ENCODE data around the gene SIAH2. TPM values are rescaled to one million over a fixed set of nuclear protein-coding genes. Genes with fewer than 3 reads are reported as not detected.

SIAH2 gene
- total and polyA plus RNA-seq, 2 of the 8 experiments (the other 6 are each of a cell fraction or from before 2014, with no cell fraction given): 23.9 to 34.2 TPM

DNA sequence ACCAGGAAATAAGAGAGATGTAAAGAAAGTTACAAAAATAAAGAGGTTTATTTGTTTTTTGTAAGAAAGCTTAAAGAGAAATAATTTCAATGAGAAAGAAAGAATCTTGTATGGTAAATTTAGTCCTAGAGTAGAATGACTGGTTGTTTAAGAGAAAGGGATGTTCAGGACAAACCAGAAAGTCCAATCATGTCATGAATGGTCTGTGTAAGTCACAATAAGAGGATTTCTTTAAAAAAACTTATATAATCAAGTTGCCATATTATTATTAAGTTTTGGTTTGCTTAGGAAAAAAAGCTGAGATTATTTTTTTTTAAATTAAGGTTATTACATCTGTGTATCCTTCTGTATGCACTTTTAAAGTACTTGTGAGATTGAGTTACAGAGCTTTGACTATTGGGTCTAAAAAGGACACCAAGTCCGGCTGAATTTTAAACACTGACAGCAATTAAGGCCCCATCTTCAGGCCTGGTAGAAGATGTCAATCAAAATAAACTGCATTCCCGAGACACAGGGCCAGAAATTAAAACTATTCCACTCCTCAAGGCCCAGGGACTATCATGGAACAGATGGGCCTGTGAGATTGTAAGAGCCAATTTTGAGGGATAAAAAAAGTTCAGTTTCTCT is 71.4 kb downstream of the SIAH2 start:
- Histone ChIP-seq H3K4me2 (ENCODE audit: insufficient read depth in 1 of 2, low read depth in 2 of 2, low read length in 2 of 2) (no peak overlapping the region), H2BK5ac (ENCODE audit: low read depth, low read length) (no peak overlapping the region), H3K4me1 (replicated peaks in 1 of 4; ENCODE audit: control insufficient read depth in 3 of 4, insufficient read depth in 4 of 4, low read length in 3 of 4) (no peaks in the 10 kb centered on the region), H2BK15ac (ENCODE audit: low read length) (no peak overlapping the region), H4K8ac (ENCODE audit: extremely low read depth, insufficient read depth, low read length) (no peak overlapping the region), H2AFZ (ENCODE audit: low read length) (no peak overlapping the region), H2BK20ac (ENCODE audit: low read length) (no peak overlapping the region), H4K20me1 (replicated peaks in 1 of 2; ENCODE audit: control insufficient read depth in 1 of 2, insufficient read depth in 2 of 2, low read length in 2 of 2) (no peaks in the 10 kb centered on the region), H3K9ac (replicated peaks in 1 of 4; ENCODE audit: extremely low read depth in 1 of 4, low read depth in 3 of 4, low read length in 3 of 4) (no peak overlapping the region), H3K23me2 (ENCODE audit: low read depth, low read length) (no peaks in the 10 kb centered on the region), H3K79me2 (ENCODE audit: control insufficient read depth in 1 of 2, insufficient read depth in 2 of 2, low read length in 2 of 2) (no peaks in the 10 kb centered on the region), H3K56ac (replicated peaks; ENCODE audit: insufficient read length, low read depth, low read length) (no peak overlapping the region), H2BK12ac (ENCODE audit: low read depth, low read length) (no peak overlapping the region), H3K79me1 (ENCODE audit: low read depth, low read length) (no peaks in the 10 kb centered on the region), H3K4me3 (ENCODE audit: extremely low read depth in 1 of 4, insufficient read depth in 2 of 4, low read depth in 3 of 4, low read length in 4 of 4) (no peak overlapping the region), H3K14ac (ENCODE audit: insufficient read length) (no peak overlapping the region), H3K27ac (ENCODE audit: low read depth, low read length) (no peak overlapping the region), H3K36me3 (ENCODE audit: control insufficient read depth in 2 of 4, insufficient read depth in 4 of 4, low read length in 3 of 4) (no peaks in the 10 kb centered on the region), H2BK120ac (replicated peaks; ENCODE audit: low read depth, low read length) (no peak overlapping the region), H3K4ac (replicated peaks; ENCODE audit: insufficient read length, low read depth, low read length) (no peak overlapping the region), H3K23ac (ENCODE audit: insufficient read length) (no peak overlapping the region), H3K9me3 (ENCODE audit: insufficient read depth in 2 of 2, low read depth in 1 of 2, low read length in 1 of 2) (peaks cover 17 to 19% of the 10 kb centered on the region in 2 experiments), H2AK5ac (ENCODE audit: low read depth, low read length) (no peak overlapping the region), H4K5ac (ENCODE audit: insufficient read length, low read depth, low read length) (no peak overlapping the region), H3K27me3 (replicated peaks in 1 of 4; ENCODE audit: control insufficient read depth in 3 of 4, extremely low read depth in 1 of 4, insufficient read depth in 3 of 4, low read length in 3 of 4) (no peaks in the 10 kb centered on the region), H3K18ac (ENCODE audit: extremely low read depth, low read length) (no peak overlapping the region), H4K91ac (replicated peaks; ENCODE audit: insufficient read length, low read length) (no peak overlapping the region)
- DNase-seq (ENCODE audit: low read depth in 1 of 2, low spot score in 2 of 2) (no peak), FAIRE-seq (no peak)
- ChIA-PET CTCF (ENCODE audit: partially characterized antibody) (no interaction called here), POLR2A (ENCODE audit: partially characterized antibody) (no interaction called here)
- 84% methylated on average over 2 of the region's 2 CpGs; no CpG with 5 or more reads in 1 of the 2 experiments for WGBS, 2 experiments (ENCODE audit: extremely low coverage in 1 of 2, insufficient coverage in 1 of 2, insufficient read length in 1 of 2, insufficient replicate concordance in 2 of 2, low coverage in 1 of 2, low lambda C conversion rate in 2 of 2, missing lambda C conversion rate in 1 of 2)
- TF ChIP-seq, protein P1, sequence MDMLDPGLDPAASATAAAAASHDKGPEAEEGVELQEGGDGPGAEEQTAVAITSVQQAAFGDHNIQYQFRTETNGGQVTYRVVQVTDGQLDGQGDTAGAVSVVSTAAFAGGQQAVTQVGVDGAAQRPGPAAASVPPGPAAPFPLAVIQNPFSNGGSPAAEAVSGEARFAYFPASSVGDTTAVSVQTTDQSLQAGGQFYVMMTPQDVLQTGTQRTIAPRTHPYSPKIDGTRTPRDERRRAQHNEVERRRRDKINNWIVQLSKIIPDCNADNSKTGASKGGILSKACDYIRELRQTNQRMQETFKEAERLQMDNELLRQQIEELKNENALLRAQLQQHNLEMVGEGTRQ (IDR thresholded peaks at IDR 0.05; ENCODE audit: low read length): no peak
- TF ChIP-seq RNF2 (IDR thresholded peaks at IDR 0.05; ENCODE audit: borderline replicate concordance, low read depth, low read length, missing control alignments, poor library complexity, severe bottlenecking) (no peak), KDM1A (IDR thresholded peaks at IDR 0.05; ENCODE audit: borderline replicate concordance, low read length) (no peak), YY1 (IDR thresholded peaks at IDR 0.05; ENCODE audit: low read depth, low read length) (no peak), KDM5A (IDR thresholded peaks at IDR 0.05; ENCODE audit: low read length) (no peak), POLR2A (IDR thresholded peaks at IDR 0.05; ENCODE audit: control extremely low read depth in 1 of 2, low read depth in 2 of 2, low read length in 2 of 2) (no peak), KDM4A (IDR thresholded peaks at IDR 0.05; ENCODE audit: low read depth, low read length, severe bottlenecking) (no peak), POU5F1 (IDR thresholded peaks at IDR 0.05; ENCODE audit: low read depth, low read length) (no peak), TAF7 (optimal IDR thresholded peaks at IDR 0.05; ENCODE audit: borderline replicate concordance, low read depth, low read length) (no peak), SP2 (IDR thresholded peaks at IDR 0.05; ENCODE audit: low read length) (no peak), JUND (IDR thresholded peaks at IDR 0.05; ENCODE audit: low read length) (no peak)
- TF ChIP-seq, protein P2, sequence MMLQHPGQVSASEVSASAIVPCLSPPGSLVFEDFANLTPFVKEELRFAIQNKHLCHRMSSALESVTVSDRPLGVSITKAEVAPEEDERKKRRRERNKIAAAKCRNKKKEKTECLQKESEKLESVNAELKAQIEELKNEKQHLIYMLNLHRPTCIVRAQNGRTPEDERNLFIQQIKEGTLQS (IDR thresholded peaks at IDR 0.05; ENCODE audit: insufficient read depth, low read depth, low read length): no peak
